GM19455 (cell line): ENCODE results near the gene HSD17B14.
"Not testable (repeated sequence)": the region's sequence is repeated elsewhere in the genome, so short reads cannot be mapped to it uniquely, and the experiment has no call there.

Experiments used
- ATAC-seq: cut with Tn5 transposase; IDR thresholded peaks from one replicate; pipeline ENCODE4 v1.9.1; 2021; ENCODE audit not compliant: unreplicated experiment

Gene HSD17B14

GRCh38 chr19:48867746-48868113, 31.4 kb upstream of the HSD17B14 start:
- no peak for ATAC-seq

- no peak for ATAC-seq
Measured at GRCh38 chr19:48867123-48867745, 30.9 kb upstream of the HSD17B14 start.

DNA sequence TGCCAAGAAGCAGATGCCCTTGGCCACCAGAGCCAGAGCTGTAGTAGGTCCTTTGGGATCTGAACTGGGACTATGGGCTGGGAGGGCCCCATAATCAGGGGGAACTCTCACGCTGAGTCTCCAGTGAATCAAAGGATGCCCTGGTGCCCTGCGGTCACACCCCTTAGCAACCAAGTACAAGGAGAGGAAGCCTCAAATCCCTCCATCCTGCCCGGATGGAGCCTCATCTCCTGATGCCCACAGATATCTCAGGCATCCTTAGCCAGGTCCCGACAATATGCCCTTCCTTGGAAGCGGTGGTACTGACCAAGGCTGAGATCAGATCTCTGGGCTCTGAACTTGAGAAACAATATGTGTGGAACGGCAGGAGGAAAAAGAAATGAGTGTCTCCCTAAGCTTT, 30.4 kb upstream of the HSD17B14 start:
- ATAC-seq = no peak

DNA sequence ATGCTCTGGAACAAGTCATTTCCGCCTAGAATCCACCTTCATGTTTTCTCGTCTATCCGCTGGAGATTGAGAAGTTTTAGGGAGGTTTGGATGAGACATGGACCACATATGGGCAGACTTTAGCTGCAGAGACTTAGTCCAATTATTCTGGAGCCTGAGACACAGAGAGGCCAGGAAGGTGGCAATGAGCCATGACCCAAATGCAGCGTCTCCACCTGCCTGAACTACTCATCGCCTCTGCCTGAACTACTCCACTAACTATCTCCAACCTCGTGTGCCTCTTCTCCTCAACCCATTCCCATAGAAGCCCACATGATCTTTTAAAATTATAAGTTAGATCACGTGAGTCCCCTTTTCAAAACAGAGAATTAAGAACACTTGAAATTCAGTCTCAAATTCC, 26.5 kb upstream of the HSD17B14 start:
- ATAC-seq = no peak

DNA sequence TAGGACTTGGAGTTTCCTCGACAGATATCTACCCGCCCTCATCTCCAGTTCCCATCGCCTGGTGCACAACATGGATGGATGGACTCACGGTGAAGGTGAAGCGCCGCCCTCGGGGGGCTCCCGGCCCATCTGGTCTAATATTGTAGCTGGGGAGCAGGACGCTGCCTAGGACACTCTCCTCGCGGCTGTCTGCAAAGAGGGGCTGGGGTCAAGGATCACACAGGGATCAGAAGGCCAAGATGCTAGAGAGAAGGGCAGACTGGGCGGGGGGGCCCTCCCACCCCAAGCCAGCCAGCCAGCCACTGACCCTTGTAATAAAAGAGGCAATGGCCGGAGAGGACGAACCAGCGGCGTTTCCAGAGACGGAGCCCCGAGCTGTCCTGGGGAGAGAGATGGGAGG, 25.0 kb upstream of the HSD17B14 start:
- ATAC-seq = no peak

- no peak for ATAC-seq
Measured at GRCh38 chr19:48859711-48860572, 23.7 kb upstream of the HSD17B14 start.

DNA sequence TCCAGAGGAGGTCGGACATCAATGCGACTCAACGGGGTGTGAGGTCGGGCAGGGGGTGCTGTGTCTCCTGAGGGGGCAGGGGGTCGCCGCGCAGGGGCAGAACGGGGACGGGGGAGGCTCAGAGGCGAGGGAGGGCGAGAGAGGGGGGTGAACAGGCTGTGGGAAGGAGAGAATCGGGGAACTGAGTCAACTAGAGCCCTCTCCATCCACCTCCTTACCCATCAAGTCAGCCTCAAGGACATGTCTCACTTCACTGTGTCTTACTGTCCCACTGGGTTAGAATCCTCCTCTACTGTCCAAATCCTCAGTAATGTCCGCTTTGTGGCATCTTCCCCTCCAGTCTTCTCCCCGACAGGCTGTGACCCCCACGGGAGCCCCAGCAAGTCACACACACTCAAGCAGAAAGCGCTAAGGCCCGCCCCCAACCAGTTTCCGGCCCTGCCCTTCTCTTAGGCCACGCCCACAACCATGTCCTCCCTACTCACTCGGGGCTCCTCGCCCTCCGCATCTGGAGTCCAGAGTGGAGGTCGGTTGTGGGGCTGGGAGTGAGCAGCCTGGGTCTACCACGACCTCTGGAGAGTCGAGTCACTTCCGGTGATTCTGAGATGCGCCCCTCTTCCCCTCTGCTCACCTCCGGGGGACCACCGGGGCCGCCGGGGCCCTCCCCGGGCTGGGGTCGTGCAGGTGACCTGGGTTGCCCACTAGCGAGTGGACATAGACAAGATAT, 22.9 kb upstream of the HSD17B14 start:
- ATAC-seq = no peak

- no peak for ATAC-seq
Measured at GRCh38 chr19:48856921-48857320, 20.6 kb upstream of the HSD17B14 start.

- no peak for ATAC-seq
Measured at GRCh38 chr19:48854103-48854502, 17.8 kb upstream of the HSD17B14 start.

GRCh38 chr19:48853483-48853882, 17.2 kb upstream of the HSD17B14 start:
- no peak for ATAC-seq

DNA sequence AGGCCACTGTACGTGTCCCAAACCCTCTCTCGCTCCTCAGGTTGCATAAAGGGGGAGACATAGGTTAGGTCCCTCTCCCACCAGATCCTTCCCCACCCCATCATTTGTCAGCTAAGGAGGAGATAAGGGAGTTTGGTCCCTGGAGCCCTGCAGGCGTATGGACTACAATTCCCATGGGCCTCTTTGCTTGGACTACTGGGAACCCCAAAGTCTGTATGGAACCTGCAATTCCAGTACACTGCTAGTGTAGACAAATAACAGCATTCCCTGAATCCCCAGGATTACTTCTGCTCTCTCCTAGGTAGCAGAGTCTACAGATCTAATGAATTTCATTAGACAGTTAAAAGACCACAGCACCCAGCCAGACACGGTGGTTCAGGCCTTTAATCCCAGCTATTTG, 16.0 kb upstream of the HSD17B14 start:
- no peak for ATAC-seq

GRCh38 chr19:48846659-48847058, 10.4 kb upstream of the HSD17B14 start:
- not testable (repeated sequence) for ATAC-seq

DNA sequence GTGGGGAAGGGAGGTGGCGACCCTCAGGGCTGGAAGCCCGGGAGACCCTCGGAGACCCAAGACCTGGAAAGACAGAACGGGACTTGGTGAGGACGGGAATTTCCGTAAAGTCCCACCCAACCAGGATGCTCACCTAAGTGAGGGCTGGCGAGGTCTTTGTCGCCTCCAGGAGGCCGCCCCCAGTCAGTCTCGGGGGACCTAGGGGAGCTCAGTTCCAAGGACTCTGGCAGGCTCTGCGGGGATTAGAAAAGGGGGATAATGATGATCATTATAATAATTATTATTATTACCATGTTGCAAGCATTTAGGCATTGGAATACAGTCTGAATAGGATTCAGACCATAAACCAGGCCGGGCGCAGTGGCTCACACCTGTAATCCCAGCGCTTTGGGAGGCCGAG, 9.1 kb upstream of the HSD17B14 start:
- no peak for ATAC-seq

GRCh38 chr19:48844472-48844871, 8.2 kb upstream of the HSD17B14 start:
- no peak for ATAC-seq

- ATAC-seq = no peak
Measured at GRCh38 chr19:48842789-48843162, 6.5 kb upstream of the HSD17B14 start.

DNA sequence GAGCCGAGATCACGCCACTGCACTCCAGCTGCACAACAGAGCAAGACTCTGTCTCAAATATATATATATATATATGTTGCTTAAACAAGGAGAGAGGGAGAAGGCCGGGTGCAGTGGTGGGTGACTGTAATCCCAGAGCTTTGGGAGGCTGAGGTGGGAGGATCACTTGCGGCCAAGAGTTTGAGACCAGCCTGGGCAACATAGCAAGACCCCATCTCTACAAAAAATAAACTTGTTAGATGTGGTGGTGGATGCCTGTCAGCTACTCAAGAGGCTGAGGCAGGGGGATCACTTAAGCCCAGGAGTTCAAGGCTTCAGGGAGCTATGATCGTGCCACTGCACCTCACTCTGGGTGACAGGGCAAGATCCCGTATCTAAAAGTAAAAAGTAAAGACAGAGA, 5.3 kb upstream of the HSD17B14 start:
- ATAC-seq = no peak

DNA sequence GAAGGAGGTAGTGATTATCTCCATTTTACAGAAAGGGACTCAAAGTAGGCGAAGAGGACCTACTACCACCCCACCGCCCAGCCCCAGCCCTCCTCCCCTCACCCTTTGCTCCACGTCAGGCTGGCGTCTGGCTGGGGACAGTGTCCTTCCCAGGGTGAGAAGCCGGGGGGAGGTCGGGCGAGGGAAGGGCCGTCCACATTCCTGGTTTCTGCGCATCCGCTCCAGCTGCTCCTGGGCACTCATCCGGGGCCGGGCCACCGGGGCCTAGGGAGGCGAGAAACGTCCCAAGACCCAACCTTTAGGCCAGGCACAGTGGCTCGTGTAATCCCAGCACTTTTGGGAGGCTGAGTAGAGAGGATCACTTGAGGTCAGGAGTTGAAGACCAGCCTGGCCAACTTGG, 4.8 kb upstream of the HSD17B14 start:
- ATAC-seq = no peak

- no peak for ATAC-seq
Measured at GRCh38 chr19:48837687-48838086, 1.4 kb upstream of the HSD17B14 start.

- ATAC-seq = peak; percentile 75
Measured at GRCh38 chr19:48837051-48837524, 797 bp upstream of the HSD17B14 start.

- no peak for ATAC-seq
Measured at GRCh38 chr19:48835734-48836088, 580 bp downstream of the HSD17B14 start.

DNA sequence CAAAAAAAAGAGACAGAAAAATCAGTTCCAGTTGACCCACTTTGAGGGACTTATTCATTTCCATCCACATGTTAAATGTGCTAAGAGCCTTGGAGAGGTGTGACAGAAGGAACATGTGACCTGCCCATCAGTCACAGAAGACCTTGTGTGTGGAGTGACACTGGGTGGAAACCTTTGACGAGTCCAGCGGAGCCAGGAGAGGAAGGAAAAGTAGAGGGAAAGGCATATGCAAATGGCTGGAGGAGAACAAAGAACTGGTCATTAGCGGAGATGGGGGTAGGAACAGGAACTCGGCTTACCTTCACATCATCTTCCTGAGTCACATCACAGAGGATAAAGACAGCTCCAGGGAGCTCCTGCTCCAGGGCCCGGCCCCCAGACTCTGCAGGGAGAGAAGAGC, 2.3 kb downstream of the HSD17B14 start:
- ATAC-seq = no peak

GRCh38 chr19:48833049-48833448, 3.2 kb downstream of the HSD17B14 start:
- no peak for ATAC-seq
